Stimulated activated CD8-positive, alpha-beta memory T cell treated with anti-CD3 and anti-CD28 coated beads, Interleukin-4, amount 100 ng/mL, for 4 hours (primary cell): ENCODE measurements around the gene ADAMTS2.

Source experiments
- DNase-seq, 2 donors: peaks; one replicate each; pipeline ENCODE4 v3.0.0-alpha.2; 2020; ENCODE audit warnings: low read depth in 2 of 2, low spot score in 1 of 2

ADAMTS2 gene

DNA sequence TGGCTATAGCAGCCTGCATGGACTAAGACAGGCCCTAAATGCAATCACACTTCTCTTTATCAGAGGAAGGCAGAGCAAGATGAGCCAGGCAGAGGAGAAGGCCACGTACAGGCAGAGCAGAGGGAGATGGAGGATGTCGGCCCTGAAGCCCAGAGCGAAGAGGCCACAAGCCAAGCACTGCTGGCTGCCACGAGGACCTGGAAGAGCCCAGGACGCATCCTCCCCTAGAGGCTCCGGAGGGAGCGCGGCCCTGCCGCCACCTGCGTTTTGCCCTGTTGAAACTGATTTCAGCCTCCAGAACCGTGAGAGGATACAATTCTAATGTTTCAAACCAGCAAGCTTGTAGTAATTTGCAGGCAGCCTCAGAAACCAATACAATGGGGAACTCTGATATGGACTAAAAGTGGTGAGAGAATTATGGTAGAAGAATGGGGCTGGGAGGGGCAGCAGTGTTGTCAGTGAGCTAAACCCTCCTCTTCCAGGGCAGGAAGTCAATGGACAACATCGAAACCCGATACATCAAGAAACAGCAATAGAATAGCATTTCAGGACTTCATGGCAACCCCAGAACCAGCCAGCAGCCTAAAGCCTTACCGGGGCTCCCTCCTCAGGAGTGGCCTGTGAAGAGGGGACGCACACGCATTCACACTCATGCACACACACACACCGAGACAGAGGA is 32.6 kb downstream of the ADAMTS2 start:
- DNase-seq, result no peak

DNA sequence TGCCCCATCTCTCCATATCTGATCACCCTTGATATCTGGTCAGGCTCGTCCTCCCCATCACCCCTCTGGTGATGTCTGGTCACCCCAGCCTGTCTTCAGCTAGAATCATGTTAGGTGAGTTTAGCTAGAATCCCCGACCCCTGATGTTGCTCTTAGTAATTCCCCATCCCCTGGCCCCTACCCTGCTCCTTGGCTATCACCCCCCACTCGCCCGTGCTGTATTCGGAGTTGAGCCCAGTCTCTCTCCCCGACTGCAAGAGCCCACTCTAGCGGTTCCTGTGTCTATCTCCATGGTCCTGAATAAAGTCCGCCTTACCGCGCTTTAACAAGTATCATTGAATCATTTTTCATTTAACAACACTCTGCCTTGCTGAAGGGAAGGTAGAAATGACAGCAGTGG is 33.7 kb downstream of the ADAMTS2 start:
- no peak for DNase-seq

DNA sequence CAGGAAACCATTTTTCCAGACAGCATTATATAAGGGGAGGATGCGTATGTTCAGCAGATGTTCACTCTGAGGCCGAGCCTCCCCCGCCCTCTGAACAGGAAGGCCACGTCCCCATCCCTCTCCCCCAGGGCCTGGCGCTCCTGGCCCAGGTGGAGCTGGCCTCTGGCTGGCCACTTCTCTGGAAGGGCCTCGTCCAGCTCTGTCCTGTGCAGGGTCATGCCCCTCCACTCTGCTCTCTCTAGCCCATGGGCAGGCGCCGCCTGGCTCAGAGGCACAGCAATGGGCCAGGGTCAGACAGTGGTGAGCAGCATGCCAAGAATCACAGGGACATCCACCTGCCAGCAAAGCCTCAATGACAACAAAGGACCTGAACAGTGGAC is 34.2 kb downstream of the ADAMTS2 start:
- DNase-seq, result no peak

DNA sequence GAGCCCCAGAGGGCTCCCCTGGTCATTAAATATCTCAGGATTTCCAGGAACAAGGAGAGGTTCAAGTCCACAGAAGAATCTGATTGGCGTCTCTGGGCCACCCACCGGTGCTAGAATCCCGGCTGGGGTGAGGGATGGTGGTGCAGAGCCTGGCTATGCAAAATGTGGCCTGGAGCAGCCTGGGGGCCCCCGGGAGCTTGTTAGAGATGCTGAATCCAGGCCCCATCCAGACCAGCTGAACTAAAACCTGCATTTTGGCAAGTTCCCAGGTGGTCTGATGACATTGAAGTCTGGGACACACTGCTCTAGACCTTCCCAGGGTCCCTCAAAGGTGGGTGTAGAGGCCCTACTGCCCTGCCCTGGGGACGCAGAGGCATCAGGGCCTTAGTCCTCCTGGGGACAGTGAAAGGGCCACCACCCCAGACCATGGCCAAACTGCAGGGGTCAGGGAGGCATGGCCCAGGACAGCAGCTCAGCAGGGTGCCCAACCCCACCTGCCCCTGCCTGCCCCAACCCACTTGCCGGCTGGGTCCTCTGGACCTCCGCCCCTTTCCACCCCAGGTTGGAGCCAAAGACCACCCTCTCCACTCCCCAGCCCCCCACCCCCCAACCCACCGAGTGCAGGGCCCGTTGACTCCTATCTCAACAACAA is 34.7 kb downstream of the ADAMTS2 start:
- DNase-seq, result no peak

DNA sequence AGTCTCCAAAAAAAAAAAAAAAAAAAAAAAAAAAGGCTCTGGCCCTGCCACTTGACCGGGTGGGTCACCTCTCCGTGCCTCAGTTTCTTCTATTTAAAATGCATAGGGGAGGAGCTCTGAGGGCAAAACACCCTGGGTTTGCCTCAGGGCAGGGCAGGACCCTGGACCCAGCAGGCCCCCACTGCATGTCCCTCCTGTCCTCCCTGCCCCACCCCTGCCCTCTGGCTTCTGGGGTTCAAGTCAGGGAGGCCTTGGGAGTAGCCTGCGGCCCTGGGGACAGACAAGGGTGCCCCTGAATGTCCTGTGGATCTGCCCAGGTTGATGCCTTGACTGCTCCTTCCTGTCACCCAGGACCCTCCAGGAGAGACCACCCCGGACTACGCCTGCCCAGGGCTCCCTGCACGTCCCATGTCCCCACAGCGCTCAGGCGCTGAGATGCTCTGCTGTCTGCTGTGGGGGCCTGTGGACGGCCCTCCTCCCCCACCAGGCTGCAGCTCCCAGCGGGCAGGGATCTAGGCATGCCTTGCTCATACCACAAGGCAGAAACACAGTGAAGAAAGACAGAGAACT is 35.4 kb downstream of the ADAMTS2 start:
- DNase-seq, result no peak

DNA sequence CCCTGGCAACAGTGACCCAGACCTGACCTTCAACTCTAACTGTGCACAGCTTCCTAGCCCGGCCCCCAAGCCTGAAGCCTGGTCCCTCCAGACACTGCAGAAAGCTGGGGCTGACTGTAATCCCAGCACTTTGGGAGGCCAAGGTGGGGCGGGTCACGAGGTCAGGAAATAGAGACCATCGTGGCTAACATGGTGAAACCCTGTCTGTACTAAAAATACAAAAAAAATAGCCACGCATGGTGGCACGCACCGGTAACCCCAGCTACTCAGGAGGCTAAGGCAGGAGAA is 35.9 kb downstream of the ADAMTS2 start:
- DNase-seq, result no peak

DNA sequence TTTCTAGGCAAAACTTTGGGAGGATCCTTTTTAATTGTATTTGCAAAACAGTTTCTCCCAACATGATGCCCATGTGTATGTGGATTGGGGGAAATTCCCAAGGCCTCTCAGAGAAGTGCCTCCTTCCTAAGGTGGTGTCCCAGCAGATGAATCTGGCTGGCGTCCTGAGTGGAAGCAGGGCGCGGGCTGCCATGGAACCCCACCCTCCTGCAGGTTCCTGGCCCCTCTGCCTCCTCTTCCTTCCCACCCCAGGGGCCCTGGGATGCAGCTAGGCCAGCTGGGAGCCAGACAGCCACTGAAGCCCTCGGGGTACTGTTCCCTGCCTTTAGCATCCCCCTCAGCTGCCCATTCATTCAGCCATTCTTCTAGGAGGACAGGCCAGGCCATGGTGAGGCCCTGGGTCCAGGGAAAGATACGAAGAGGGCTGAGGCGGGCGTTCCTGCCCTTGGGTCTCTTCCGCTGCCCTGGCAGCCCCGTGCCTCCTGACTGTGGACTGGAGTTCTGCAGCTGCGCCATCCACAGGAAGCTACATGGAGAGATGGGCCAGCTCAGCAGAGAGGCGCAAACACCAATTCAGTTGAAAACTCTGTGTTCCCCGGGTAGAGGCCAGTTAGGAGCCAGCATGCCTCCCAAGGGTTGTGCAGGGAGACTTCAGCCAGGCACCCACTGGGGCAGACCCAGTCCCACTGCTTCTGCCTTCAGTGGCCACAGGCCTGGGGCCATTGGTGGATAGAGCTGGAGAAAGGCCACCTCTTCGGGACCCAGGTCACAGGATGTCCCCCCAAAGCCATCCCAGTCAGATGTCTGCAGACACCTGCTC is 36.5 kb downstream of the ADAMTS2 start:
- no peak for DNase-seq

DNA sequence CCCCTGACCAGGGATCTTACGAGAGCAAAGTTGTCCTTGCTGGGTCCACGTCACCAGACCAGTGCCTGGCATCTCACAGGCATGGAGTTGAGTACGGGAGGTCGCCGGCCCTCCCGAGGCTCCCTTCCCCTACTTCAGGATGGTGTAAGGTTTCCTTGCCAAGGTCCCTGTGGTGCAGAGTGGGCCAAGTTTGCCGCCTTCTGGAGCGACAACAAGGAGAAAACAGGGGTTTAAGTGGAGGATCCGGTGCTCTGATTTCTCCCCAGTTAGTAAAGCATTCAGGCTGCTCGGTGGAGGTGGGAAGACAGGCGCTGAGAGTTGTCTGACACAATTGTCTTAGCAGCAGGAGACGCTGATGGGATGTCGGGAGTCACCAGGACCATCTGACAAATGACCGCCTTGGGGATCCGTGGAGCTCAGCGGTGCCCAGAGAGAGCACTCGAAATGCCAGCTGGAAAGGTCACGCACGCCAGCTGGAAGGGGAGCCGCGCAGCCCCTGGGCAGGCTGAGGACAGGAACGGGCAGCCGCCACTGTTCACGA is 37.3 kb downstream of the ADAMTS2 start:
- DNase-seq, result no peak

DNA sequence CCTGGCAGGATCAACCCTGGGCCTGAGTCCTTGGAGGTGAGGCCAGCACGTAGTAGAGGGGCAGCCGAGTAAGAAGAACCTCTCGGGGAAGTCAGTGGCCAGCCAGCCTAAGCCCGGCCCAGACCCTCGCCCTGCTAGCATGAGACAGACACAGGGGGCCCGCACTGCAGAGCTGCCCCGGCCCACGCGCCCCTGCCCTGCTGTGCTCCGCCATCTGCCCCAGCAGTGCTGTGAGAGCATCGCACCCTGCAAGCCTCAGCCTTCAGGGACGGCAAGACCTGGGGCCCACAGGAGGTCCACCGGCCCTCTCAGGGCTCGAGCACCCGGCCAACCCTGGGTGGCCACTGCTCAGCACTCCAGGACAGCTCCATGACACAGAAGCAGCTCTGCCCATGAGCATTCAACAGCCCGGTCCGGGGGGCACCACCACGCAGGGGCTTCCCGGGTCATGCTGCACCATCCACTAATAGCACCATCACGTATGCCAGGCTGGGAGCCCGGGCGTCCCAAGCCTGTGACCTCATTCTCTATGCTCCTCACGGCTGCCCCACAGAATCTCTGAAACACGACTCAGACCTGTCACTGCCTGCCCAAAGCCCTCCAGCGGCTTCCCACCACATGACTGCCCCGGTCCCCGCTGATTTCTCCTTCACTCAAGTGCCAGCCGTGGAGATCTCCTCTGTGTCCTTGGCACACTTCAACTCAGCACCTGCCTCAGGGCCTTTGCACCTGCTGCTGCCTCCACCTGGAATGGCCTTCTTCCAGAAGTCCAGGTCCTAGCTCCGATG is 38.1 kb downstream of the ADAMTS2 start:
- no peak for DNase-seq

DNA sequence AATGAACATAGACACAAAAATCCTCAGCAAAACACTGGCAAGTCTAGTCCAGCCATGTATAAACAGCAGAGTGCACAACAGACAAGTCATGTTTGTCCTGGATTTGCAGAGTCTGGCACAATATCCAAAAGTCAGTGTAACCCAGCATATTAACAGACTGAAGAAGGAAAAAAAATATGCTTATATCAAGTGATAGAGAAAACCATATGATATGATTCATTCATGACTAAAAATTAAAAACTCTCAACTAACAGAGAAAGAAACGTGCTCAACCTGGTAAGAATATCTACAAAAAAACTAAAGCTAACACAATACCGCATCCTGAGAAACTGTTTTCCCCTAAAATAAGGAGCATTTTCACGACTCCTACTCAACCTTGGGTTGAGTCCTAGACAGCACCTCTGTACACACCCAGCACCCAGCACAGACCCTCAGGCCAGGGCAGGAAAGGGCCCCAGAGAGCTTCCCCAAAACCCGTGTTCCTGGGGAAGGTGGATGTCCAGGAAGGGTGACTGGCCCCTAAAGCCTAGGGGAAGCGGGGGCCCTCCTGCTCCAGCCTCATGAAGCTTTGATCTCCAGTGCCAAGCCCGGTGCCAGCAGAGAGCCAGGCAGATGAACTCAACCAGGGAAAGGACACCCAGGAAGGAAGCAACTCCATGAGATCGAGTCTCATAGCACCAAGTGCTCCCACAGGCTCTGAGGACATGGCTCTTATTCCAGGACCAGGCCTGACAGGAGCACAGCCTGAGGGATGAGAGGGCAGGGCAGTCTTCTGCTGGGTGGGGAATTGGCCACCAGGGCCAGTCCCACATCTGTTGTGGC is 38.9 kb downstream of the ADAMTS2 start:
- no peak for DNase-seq

DNA sequence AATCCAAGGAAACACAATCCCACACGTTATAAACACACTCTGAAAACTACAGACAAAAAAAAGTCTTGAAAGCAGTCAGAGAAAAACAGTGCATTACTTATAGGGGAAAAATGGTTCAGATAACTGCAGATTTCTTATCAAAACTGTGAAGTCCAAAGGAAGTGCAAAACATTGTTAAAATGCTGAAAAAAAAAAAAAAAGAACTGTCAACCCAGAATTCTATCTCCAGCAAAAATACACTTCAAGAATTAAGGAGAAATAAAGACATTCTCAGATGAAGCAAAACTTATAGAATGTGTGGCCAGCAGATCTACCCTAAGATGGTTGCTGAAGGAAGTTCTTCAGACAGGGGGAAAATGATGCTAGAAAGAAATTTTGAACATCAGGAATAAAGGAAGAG is 40.4 kb downstream of the ADAMTS2 start:
- no peak for DNase-seq

DNA sequence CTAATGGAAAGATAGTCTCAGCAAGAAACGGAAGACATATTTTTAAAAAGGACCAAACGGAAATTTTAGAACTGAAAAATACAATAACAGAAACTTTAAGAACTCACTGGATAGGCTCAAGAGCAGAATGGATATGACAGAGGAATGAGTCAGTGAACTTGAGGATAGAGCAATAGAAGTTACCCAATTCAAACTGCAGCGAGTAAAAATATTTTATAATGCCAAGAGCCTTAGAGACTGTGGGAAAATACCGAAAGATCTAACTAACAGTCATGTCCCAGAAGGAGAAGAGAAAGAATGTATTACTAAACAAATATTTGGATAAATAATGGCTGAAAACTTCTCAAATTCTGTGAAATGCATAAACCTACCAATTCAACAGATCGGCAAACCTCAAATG is 40.8 kb downstream of the ADAMTS2 start:
- no peak for DNase-seq

DNA sequence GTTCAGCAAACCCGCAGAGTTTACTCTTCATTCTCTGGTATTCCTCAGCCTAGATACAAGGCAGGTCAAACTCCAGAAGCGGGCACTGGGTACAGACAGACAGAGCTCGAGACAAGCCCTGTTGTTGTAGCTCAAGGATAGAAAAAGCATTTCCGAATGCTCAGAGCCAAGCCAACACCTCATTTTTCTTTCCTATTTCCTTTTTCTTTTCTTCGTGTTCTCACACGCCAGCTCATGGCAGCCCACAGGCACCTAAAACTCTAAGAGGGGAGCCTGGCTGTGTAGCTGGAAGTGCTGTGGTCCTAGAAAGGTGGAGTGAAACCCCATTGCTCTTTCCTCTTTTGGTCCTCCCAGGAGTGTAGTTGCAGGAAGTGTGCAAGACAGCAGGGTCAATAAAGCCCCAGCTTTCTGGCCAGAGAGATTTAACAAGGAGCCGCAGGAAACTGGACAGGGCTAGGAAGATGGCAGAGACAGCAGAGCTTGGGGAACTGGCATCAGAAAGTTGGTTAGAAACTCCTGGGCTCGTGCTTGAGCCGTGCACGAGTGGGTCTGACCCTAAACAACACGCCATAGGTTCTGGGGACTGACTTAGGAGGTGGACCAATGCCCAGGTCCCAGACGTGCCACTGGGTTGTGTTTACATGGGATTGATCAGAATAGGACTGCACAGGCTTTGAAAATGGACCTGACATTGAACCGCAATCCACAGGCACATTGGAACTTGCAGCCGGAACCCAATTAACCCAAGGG is 41.6 kb downstream of the ADAMTS2 start:
- no peak for DNase-seq

DNA sequence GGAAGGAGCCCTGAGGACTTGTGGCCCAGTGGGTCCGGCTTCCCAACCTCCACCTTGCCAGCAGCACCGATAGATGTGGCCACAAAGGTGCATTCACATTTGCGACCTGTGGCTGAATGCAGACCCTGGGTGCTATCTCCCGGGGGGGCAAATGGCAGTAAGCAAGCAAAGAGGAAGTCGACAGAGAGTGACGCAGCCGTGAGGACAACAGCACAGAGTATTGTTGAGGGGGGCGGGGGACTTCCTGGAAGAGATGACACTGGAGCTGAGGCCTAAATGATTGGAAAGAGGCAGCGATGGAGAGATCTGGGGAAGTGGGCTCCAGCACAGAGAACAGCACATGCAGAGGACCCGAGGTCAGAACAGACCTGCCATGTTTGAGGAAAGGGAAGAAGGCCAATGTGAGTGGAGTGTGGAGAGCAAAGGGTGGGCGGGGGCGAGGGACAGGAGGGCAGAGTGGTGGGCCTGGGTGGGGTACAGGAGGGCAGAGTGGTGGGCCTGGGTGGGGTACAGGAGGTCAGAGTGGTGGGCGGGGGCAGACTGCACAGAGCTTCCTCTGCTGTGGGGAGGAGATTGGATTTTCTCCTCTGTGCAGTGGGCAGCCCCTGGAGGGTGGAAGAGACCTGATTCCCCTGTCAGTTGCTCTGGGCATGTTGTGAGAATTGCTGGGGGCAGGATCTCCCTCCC is 42.6 kb downstream of the ADAMTS2 start:
- DNase-seq, result no peak

DNA sequence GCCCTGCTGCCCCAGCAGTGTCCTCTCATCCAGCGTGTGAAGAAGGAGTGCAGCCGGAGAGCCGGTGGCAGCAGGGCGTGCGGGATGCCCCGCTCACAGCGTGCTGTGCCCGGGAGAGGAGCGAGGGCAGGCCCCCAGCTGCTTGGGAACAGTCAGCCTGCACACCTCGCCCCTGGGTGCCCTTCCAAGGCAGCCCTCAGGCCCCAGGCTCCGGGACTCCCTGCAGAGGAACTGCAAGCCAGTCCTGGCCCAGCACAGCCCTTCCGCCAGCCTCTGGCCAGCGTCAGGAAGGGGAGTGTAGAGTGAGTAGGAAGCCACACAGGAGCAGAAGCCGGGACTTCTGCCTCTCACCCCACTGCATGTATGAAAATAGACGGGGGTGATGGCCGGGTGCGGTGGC is 43.5 kb downstream of the ADAMTS2 start:
- no peak for DNase-seq

DNA sequence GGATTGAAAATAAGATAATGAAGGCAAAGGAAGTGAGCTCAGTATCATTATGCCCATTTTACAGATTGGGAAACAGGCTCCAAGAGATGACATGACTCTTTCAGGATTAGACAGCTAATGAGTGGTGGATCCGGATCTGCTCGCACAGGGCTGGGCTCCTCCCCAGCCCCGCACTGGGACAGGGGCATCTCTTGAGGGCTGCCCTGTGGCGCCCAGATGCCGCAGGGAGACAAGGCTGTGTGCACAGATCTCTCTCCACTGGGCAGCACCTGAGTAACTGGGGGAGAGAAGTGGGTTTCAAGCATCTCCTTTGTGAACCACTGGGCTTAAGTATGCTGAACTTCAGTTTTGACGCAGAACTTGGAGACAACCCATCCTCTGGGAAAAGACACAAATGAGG is 43.9 kb downstream of the ADAMTS2 start:
- no peak for DNase-seq

DNA sequence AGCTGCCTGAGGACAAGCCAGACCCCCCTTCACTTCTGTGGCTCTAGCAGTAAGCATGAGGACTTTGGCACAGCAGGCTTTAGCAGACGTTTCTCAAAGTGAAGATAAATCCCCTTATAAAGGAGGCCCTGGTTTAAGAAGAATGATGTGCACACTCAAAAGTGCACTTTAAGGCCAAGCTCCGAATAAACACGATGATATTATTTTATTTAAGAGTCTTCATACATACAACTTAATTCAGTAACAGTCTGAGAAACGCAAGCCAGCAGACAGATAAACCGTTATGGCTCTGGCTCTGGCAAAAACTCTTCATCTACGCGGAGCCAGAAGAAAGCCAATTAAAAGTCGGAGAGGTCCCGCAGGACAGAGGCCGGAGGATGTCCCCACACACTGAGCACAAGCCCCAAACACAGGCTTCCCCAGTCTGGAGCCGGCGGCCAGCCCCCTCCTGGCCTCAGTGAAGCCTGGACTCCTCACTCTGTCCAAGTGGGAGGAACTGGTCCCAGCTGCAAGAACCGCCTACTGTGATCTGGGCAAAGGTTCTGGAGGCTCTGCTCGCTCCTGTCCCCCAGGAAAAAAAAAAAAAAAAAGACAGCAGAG is 44.6 kb downstream of the ADAMTS2 start:
- DNase-seq, result no peak

DNA sequence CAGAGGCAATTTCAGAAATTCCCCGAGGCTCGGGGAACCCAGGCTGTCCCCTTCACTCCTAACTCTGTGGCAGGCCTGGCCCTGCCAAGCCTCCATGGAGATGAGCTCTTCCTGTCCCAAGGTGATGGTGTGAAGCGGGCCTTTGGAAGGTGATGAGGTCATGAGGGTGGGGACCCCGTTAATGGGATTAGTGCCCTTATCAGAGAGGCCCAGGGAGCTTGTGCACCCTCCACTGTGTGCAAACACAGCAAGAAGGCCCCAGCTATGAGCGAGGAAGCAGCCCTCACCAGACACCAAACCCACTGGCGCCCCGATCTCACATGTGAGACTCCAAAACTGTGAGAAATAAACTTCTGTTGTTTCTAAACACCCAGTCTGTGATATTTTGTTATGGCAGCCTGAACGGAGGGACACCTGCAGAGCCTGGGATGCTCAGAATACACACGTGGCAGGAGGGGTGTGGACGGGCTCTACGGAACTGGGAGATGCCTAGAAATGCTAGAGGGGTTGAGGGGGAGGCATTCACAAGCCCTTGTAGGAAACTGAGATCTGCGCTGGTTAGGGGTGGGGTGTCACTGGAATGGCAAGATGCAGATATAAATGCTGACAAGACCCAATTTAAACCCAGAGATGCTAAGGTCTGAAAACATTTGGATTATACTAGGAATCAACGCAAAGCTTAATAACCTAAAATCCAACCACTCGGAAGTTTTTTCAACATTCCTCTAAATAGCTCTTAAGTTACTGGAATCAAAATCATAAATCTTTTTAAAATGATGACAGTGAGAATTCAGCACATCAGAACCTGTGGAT is 46.9 kb downstream of the ADAMTS2 start:
- no peak for DNase-seq
